SJSA1 (cell line): ENCODE data around the gene ADIPOR1. TPM values are rescaled to one million over a fixed set of nuclear protein-coding genes. Genes with fewer than 3 reads are reported as not detected.
"Not testable (repeated sequence)": the region's sequence is repeated elsewhere in the genome, so short reads cannot be mapped to it uniquely, and the experiment has no call there.

Experiments used
- DNase-seq, 2 experiments: peaks; one replicate each; pipeline ENCODE4 v3.0.0-alpha.2; 2015 to 2020; ENCODE audit warnings: low spot score in 2 of 2, low read depth in 1 of 2
- H3K27ac ChIP-seq: fragments of 250-450 bp; sonication (Bioruptor Pico); 2 replicates; pipeline ENCODE4 v1.5.1; 2020; ENCODE audit warnings: mild to moderate bottlenecking, moderate library complexity
- H3K27me3 ChIP-seq: fragments of 250-450 bp; sonication (Bioruptor Pico); replicated peaks from 2 replicates; pipeline ENCODE4 v1.5.1; 2020; ENCODE audit warnings: mild to moderate bottlenecking, moderate library complexity
- H3K36me3 ChIP-seq: fragments of 250-450 bp; sonication (Bioruptor Pico); 2 replicates; pipeline ENCODE4 v1.5.1; 2020; ENCODE audit warnings: mild to moderate bottlenecking
- H3K4me1 ChIP-seq: fragments of 250-450 bp; sonication (Bioruptor Pico); replicated peaks from 2 replicates; pipeline ENCODE4 v1.6.1; 2021; ENCODE audit warnings: mild to moderate bottlenecking
- H3K4me3 ChIP-seq: fragments of 250-450 bp; sonication (Bioruptor Pico); 2 replicates; pipeline ENCODE4 v1.5.1; 2020; ENCODE audit warnings: mild to moderate bottlenecking
- H3K9me3 ChIP-seq: fragments of 250-450 bp; sonication (Bioruptor Pico); replicated peaks from 2 replicates; pipeline ENCODE4 v1.5.1; 2020; ENCODE audit warnings: mild to moderate bottlenecking
- total RNA-seq: library from RNA; depleted of rRNA; stranded (reverse); fragments of >200 nt; shearing (Covaris generic); gene quantifications from 2 replicates; pipeline ENCODE4 v1.2.3, GENCODE V29; 2014; rRNA removed

The ADIPOR1 gene
- total RNA-seq: 126 and 129 TPM in 2 replicates

GRCh38 chr1:202957733-202958543 lies at the start of gene ADIPOR1:
Gene ADIPOR1 (minus strand): TSS chr1:202958312. CDS start chr1:202951070, 7,242 bp downstream.
- no peaks in the 10 kb centered on the region for H3K27me3 ChIP-seq
- peak; percentile 72 to 86 for DNase-seq
- peak within 1 kb of the TSS; percentile 81 for H3K27ac ChIP-seq
- peaks cover 19% of the 10 kb centered on the region for H3K4me1 ChIP-seq
- peak within 1 kb of the TSS; percentile 98 for H3K4me3 ChIP-seq
- peaks cover 43% of the 10 kb centered on the region for H3K36me3 ChIP-seq
- peaks cover 6% of the 10 kb centered on the region for H3K9me3 ChIP-seq

- Histone ChIP-seq H3K4me3 (peak within 1 kb of the TSS; percentile 69), H3K36me3 (peaks cover 30% of the 10 kb centered on the region), H3K27ac (peak within 1 kb of the TSS; percentile 58), H3K27me3 (no peaks in the 10 kb centered on the region), H3K4me1 (0 out of 2 replicates have a peak, but pooled peaks cover 4% of the 10 kb centered on the region), H3K9me3 (no peaks in the 10 kb centered on the region)
- peak; percentile 92 to 97 for DNase-seq
These were observed 49.1 kb upstream of the ADIPOR1 start, which contains the start of gene TMEM183A for GRCh38 chr1:203006948-203007871. Gene TMEM183A (plus strand): TSS chr1:203007374. CDS start chr1:203007466, 92 bp downstream.

- H3K9me3 ChIP-seq, H3K27ac ChIP-seq, H3K27me3 ChIP-seq, H3K4me1 ChIP-seq, DNase-seq, H3K4me3 ChIP-seq: not testable (repeated sequence)
- H3K36me3 ChIP-seq: peaks cover 23% of the 10 kb centered on the region
These were observed 47.5 kb upstream of the ADIPOR1 start for GRCh38 chr1:203005395-203006142.

- Histone ChIP-seq H3K36me3 (peaks cover 5% of the 10 kb centered on the region; the same call in 1 of the 2 replicates), H3K9me3 (no peaks in the 10 kb centered on the region), H3K4me3 (no peak overlapping the region), H3K27ac (no peak overlapping the region), H3K27me3 (peaks cover 4% of the 10 kb centered on the region), H3K4me1 (0 out of 2 replicates have a peak, but pooled peaks cover 1% of the 10 kb centered on the region)
- DNase-seq: no peak
These were observed 44.8 kb upstream of the ADIPOR1 start for GRCh38 chr1:203002951-203003350.

- Histone ChIP-seq H3K9me3 (no peaks in the 10 kb centered on the region), H3K27ac (no peak overlapping the region), H3K4me1 (no peaks in the 10 kb centered on the region), H3K27me3 (peaks cover 4% of the 10 kb centered on the region), H3K36me3 (no peaks in the 10 kb centered on the region), H3K4me3 (no peak overlapping the region)
- no peak for DNase-seq
These were observed 43.9 kb upstream of the ADIPOR1 start for GRCh38 chr1:203001986-203002385.

- no peak for DNase-seq
- H3K27me3 ChIP-seq: peaks cover 19% of the 10 kb centered on the region
- no peak overlapping the region for H3K27ac ChIP-seq
- no peaks in the 10 kb centered on the region for H3K4me1 ChIP-seq
- no peaks in the 10 kb centered on the region for H3K9me3 ChIP-seq
- H3K36me3 ChIP-seq: no peaks in the 10 kb centered on the region
- H3K4me3 ChIP-seq: no peak overlapping the region
These were observed 42.3 kb upstream of the ADIPOR1 start for GRCh38 chr1:203000217-203000944.

- Histone ChIP-seq H3K4me1 (no peaks in the 10 kb centered on the region), H3K4me3 (no peak overlapping the region), H3K27me3 (peaks cover 29% of the 10 kb centered on the region), H3K9me3 (no peaks in the 10 kb centered on the region), H3K36me3 (no peaks in the 10 kb centered on the region), H3K27ac (no peak overlapping the region)
- peak in 1 of 2 experiments; percentile 39 for DNase-seq
These were observed 41.0 kb upstream of the ADIPOR1 start for GRCh38 chr1:202998836-202999750.

GRCh38 chr1:202994756-202995155 lies 36.6 kb upstream of the ADIPOR1 start:
- no peaks in the 10 kb centered on the region for H3K4me1 ChIP-seq
- peaks cover 61% of the 10 kb centered on the region for H3K27me3 ChIP-seq
- no peak for DNase-seq
- H3K4me3 ChIP-seq: no peak overlapping the region
- H3K9me3 ChIP-seq: no peaks in the 10 kb centered on the region
- H3K27ac ChIP-seq: no peak overlapping the region
- H3K36me3 ChIP-seq: no peaks in the 10 kb centered on the region

- Histone ChIP-seq H3K9me3 (no peaks in the 10 kb centered on the region), H3K27ac (no peak overlapping the region), H3K36me3 (no peaks in the 10 kb centered on the region), H3K4me3 (no peak overlapping the region), H3K4me1 (no peaks in the 10 kb centered on the region), H3K27me3 (peaks cover 57% of the 10 kb centered on the region)
- DNase-seq: no peak
These were observed 33.0 kb upstream of the ADIPOR1 start for GRCh38 chr1:202991112-202991511.

GRCh38 chr1:202989879-202990278 lies 31.8 kb upstream of the ADIPOR1 start:
- no peak for DNase-seq
- Histone ChIP-seq H3K9me3 (no peaks in the 10 kb centered on the region), H3K36me3 (no peaks in the 10 kb centered on the region), H3K27ac (no peak overlapping the region), H3K4me1 (no peaks in the 10 kb centered on the region), H3K27me3 (peaks cover 51% of the 10 kb centered on the region), H3K4me3 (no peak overlapping the region)

GRCh38 chr1:202987922-202988583 lies 29.9 kb upstream of the ADIPOR1 start:
- H3K4me1 ChIP-seq: no peaks in the 10 kb centered on the region
- no peak for DNase-seq
- peaks cover 52% of the 10 kb centered on the region for H3K27me3 ChIP-seq
- H3K27ac ChIP-seq: no peak overlapping the region
- H3K36me3 ChIP-seq: no peaks in the 10 kb centered on the region
- no peaks in the 10 kb centered on the region for H3K9me3 ChIP-seq
- no peak overlapping the region for H3K4me3 ChIP-seq
